Progenitor cell of endocrine pancreas (in vitro differentiated cells): Measurements from ENCODE around the gene ACAP2. TPM values are rescaled to one million over a fixed set of nuclear protein-coding genes. Genes with fewer than 3 reads are reported as not detected.
A peak's percentile ranks its signal among the peaks of the same experiment; 100 is the strongest.
"Not testable (repeated sequence)": the region's sequence is repeated elsewhere in the genome, so short reads cannot be mapped to it uniquely, and the experiment has no call there.

ENCODE experiments used
- DNase-seq: peaks from one replicate; pipeline ENCODE4 v3.0.0; 2021; ENCODE audit warnings: low spot score; ENCODE audit not compliant: unreplicated experiment
- H3K27ac Mint-ChIP-seq: 2 replicates; pipeline ENCODE4 v1.8.0; 2021; ENCODE audit warnings: mild to moderate bottlenecking, moderate library complexity, mixed read lengths
- H3K27me3 Mint-ChIP-seq: 2 replicates; pipeline ENCODE4 v1.8.0; 2021; ENCODE audit warnings: mixed read lengths
- H3K36me3 Mint-ChIP-seq: 2 replicates; pipeline ENCODE4 v1.8.0; 2022; ENCODE audit warnings: mixed read lengths; ENCODE audit not compliant: insufficient read depth
- H3K4me1 Mint-ChIP-seq: 2 replicates; pipeline ENCODE4 v1.8.0; 2021; ENCODE audit warnings: low read depth, mixed read lengths
- H3K4me3 Mint-ChIP-seq: 2 replicates; pipeline ENCODE4 v1.8.0; 2021; ENCODE audit warnings: low read depth, mild to moderate bottlenecking, moderate library complexity, mixed read lengths
- H3K9me3 Mint-ChIP-seq: 2 replicates; pipeline ENCODE4 v1.8.0; 2021; ENCODE audit warnings: low read depth, mixed read lengths
- long read RNA-seq: library from polyadenylated mRNA; unstranded; transcript quantifications from one replicate; pipeline ENCODE4 v2.0.0, GENCODE V29; 2020
- total RNA-seq: library from RNA; stranded (reverse); gene quantifications from 2 replicates; pipeline ENCODE4 v1.2.1, GENCODE V29; 2021
- TF ChIP-seq, protein P1 (sequence below): fragments of 200-600 bp; sonication (generic); IDR thresholded peaks from one replicate; pipeline ENCODE4 v1.5.0; 2021; ENCODE audit warnings: antibody characterized with exemption, mild to moderate bottlenecking; ENCODE audit not compliant: unreplicated experiment

ACAP2 gene, protein sequence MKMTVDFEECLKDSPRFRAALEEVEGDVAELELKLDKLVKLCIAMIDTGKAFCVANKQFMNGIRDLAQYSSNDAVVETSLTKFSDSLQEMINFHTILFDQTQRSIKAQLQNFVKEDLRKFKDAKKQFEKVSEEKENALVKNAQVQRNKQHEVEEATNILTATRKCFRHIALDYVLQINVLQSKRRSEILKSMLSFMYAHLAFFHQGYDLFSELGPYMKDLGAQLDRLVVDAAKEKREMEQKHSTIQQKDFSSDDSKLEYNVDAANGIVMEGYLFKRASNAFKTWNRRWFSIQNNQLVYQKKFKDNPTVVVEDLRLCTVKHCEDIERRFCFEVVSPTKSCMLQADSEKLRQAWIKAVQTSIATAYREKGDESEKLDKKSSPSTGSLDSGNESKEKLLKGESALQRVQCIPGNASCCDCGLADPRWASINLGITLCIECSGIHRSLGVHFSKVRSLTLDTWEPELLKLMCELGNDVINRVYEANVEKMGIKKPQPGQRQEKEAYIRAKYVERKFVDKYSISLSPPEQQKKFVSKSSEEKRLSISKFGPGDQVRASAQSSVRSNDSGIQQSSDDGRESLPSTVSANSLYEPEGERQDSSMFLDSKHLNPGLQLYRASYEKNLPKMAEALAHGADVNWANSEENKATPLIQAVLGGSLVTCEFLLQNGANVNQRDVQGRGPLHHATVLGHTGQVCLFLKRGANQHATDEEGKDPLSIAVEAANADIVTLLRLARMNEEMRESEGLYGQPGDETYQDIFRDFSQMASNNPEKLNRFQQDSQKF
- 33.0 and 34.2 TPM in 2 replicates for total RNA-seq
- long read RNA-seq, full-length matches to known transcripts: 6 of 44 reads
- long read RNA-seq, partial matches to known transcripts: 24 of 44 reads
- long read RNA-seq, other reads (novel, unspliced or antisense): 14 of 44 reads

DNA sequence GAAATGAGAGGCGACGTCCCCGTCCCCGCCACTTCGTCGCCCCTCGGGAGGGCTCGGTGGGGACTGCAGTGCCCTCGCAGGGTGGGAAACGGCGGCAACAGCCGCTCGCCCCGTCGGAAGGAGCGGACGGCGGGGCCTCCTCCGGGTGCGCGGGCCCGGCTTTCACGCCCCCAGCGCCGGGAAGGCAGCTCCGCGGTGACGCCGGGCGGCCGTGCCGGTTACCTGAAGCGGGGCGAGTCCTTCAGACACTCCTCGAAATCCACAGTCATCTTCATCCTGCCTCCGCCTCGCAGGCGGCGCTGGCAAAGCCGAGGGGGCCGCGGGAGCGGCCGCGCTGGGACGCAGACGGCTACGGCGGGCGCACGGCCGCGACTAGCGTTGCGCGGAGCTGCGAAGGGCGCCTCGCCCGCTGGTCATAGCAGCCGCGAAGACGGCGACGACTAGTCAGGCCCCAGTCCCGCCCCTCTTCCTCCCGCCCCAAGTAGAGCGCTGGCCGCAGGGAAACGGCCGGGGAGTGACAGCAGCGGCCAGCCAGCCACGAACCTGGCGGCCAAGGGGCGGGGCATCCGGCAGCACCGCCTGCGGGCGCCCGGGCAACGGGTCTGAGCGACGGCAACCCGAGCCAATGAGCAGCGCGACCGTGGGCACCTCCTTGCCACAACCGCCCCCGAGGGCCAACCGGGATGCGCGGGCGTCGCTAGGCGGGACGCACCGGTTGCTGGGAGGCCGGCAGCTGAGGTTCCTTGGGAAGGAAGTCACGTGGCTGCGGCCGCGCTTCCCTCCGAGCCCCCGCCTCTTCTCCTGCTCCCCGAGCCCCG lies at the start of gene ACAP2:
Gene ACAP2 (minus strand): TSS at position 448 of the 818 bp plus-strand sequence. CDS start 173 bp downstream, at position 275.
- peak; percentile 100 for DNase-seq
- peak within 1 kb of the TSS; percentile 93 for H3K27ac Mint-ChIP-seq
- TF ChIP-seq, protein P1, sequence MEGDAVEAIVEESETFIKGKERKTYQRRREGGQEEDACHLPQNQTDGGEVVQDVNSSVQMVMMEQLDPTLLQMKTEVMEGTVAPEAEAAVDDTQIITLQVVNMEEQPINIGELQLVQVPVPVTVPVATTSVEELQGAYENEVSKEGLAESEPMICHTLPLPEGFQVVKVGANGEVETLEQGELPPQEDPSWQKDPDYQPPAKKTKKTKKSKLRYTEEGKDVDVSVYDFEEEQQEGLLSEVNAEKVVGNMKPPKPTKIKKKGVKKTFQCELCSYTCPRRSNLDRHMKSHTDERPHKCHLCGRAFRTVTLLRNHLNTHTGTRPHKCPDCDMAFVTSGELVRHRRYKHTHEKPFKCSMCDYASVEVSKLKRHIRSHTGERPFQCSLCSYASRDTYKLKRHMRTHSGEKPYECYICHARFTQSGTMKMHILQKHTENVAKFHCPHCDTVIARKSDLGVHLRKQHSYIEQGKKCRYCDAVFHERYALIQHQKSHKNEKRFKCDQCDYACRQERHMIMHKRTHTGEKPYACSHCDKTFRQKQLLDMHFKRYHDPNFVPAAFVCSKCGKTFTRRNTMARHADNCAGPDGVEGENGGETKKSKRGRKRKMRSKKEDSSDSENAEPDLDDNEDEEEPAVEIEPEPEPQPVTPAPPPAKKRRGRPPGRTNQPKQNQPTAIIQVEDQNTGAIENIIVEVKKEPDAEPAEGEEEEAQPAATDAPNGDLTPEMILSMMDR: no peak
- H3K36me3 Mint-ChIP-seq: no peaks in the 10 kb centered on the region
- H3K4me3 Mint-ChIP-seq: peak within 1 kb of the TSS; percentile 89
- H3K4me1 Mint-ChIP-seq: peaks cover 14% of the 10 kb centered on the region
- H3K9me3 Mint-ChIP-seq: no peaks in the 10 kb centered on the region
- H3K27me3 Mint-ChIP-seq: no peaks in the 10 kb centered on the region

DNA sequence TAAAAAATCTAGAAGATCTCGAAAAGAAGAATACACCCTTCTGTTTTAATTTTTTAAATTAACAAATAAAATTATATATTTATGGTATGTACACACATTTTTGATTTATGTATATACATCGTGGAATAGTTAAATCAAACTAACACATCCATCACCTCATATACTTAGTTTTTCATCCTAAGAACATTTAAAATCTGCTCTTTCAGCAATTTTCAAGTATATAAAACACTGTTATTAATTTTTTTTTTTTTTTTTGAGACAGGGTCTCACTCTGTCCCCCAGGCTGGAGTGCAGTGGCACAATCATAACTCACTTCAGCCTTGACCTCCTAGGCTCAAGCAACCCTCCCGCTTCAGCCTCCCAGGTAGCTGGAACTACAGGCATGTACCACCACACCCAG lies 32.8 kb upstream of the ACAP2 start:
- H3K36me3 Mint-ChIP-seq: no peaks in the 10 kb centered on the region
- DNase-seq: no peak
- TF ChIP-seq, protein P1: no peak
- no peak overlapping the region for H3K27ac Mint-ChIP-seq
- no peaks in the 10 kb centered on the region for H3K4me1 Mint-ChIP-seq
- H3K4me3 Mint-ChIP-seq: no peak overlapping the region
- peaks cover 3% of the 10 kb centered on the region for H3K27me3 Mint-ChIP-seq
- H3K9me3 Mint-ChIP-seq: peaks cover 6% of the 10 kb centered on the region

DNA sequence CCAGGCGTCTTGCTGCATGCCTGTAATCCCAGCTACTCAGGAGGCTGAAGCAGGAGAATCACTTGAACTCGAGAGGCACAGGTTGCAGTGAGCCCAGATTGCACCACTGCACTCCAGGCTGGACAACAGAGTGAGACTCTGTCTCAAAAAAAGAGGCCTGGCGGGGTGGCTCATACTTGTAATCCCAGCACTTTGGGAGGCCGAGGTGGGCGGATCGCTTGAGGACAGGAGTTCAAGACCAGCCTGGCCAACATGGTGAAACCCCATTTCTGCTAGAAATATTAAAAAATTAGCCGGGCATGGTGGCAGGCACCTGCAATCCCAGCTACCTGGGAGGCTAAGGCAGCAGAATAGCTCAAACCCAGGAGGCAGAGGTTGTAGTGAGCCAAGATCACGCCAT lies 32.3 kb upstream of the ACAP2 start:
- H3K27me3 Mint-ChIP-seq, H3K9me3 Mint-ChIP-seq, DNase-seq, H3K4me1 Mint-ChIP-seq, H3K27ac Mint-ChIP-seq, H3K36me3 Mint-ChIP-seq, H3K4me3 Mint-ChIP-seq: not testable (repeated sequence)

DNA sequence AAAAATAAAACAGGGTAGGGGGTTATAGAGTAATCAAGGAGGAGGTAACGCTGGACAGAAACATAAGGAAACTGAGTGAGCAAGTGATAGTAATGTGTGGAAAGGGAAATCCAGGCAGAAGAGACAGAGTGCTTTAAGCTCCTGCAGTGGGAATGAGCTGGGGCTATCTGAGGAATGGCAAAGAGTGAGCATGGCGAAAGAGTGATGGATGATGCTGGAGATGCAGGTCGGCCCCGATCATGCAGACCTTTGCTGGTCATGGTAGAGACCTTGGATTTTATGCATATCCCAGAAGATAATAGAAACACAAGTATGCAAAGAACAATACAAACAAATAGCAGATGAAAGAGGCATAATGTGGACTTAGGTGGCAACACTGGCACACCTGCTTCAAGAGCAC lies 26.0 kb upstream of the ACAP2 start:
- Mint-ChIP-seq H3K27ac (no peak overlapping the region), H3K36me3 (no peaks in the 10 kb centered on the region), H3K4me1 (no peaks in the 10 kb centered on the region), H3K4me3 (no peak overlapping the region), H3K27me3 (no peaks in the 10 kb centered on the region), H3K9me3 (no peaks in the 10 kb centered on the region)
- TF ChIP-seq, protein P1: no peak
- no peak for DNase-seq

DNA sequence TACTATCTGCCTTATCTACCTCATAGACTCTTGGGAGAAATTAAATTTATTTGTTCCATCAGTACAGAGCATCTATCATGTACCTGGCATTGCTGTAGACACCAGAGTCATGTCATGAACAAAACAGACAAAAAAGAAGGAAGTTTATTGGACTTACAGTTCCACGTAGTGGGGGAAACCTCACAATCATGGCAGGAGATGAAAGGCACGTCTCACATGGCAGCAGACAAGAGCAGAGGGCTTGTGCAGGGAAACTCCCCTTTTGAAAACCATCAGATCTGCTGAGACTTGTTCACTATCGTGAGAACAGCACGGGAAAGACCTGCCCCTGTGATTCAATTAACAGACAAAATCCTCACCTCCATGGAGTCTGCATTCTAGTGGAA lies 25.6 kb upstream of the ACAP2 start:
- TF ChIP-seq, protein P1: no peak
- H3K9me3 Mint-ChIP-seq: no peaks in the 10 kb centered on the region
- no peaks in the 10 kb centered on the region for H3K27me3 Mint-ChIP-seq
- H3K27ac Mint-ChIP-seq: no peak overlapping the region
- no peak for DNase-seq
- H3K36me3 Mint-ChIP-seq: no peaks in the 10 kb centered on the region
- H3K4me1 Mint-ChIP-seq: no peaks in the 10 kb centered on the region
- H3K4me3 Mint-ChIP-seq: no peak overlapping the region
